Astrocyte (in vitro differentiated cells and primary cell): ENCODE data around the gene DCLK1. TPM values are rescaled to one million over a fixed set of nuclear protein-coding genes. Genes with fewer than 3 reads are reported as not detected.

Source experiments
- DNase-seq: peaks from one replicate; pipeline ENCODE4 v3.0.0-alpha.2; 2010; ENCODE audit warnings: low read depth
- FAIRE-seq: peaks from 2 replicates; lab custom pipeline; 2011; peaks lifted over from hg19 to GRCh38; lab: Jason Lieb, UNC
- H2AFZ ChIP-seq: 2 replicates; pipeline ENCODE4 v1.6.0; 2012; ENCODE audit warnings: low read depth, low read length, inconsistent platforms
- H3K27ac ChIP-seq: 2 replicates; pipeline ENCODE4 v1.5.1; 2011; ENCODE audit warnings: low read depth, low read length, inconsistent platforms
- H3K27me3 ChIP-seq: 2 replicates; pipeline ENCODE4 v1.6.0; 2011; ENCODE audit warnings: low read length, inconsistent platforms; ENCODE audit not compliant: insufficient read depth
- H3K36me3 ChIP-seq: 2 replicates; pipeline ENCODE4 v1.5.1; 2011; ENCODE audit warnings: low read length, inconsistent platforms; ENCODE audit not compliant: insufficient read depth
- H3K4me1 ChIP-seq: 2 replicates; pipeline ENCODE4 v1.5.1; 2011; ENCODE audit warnings: low read length, inconsistent platforms; ENCODE audit not compliant: insufficient read depth
- H3K4me2 ChIP-seq: 2 replicates; pipeline ENCODE4 v1.6.0; 2012; ENCODE audit warnings: low read length, inconsistent platforms
- H3K4me3 ChIP-seq: 2 replicates; pipeline ENCODE4 v1.5.1; 2011; ENCODE audit warnings: low read depth, mild to moderate bottlenecking, low read length, inconsistent platforms; ENCODE audit not compliant: insufficient read depth
- H3K79me2 ChIP-seq: 2 replicates; pipeline ENCODE4 v1.6.0; 2012; ENCODE audit warnings: mild to moderate bottlenecking, low read length, inconsistent platforms; ENCODE audit not compliant: insufficient read depth
- H3K9ac ChIP-seq: 2 replicates; pipeline ENCODE4 v1.6.0; 2012; ENCODE audit warnings: mild to moderate bottlenecking, low read length, inconsistent platforms
- H3K9me3 ChIP-seq: 2 replicates; pipeline ENCODE4 v1.5.1; 2012; ENCODE audit warnings: low read depth, mild to moderate bottlenecking, low read length, inconsistent platforms; ENCODE audit not compliant: insufficient read depth
- H4K20me1 ChIP-seq: 2 replicates; pipeline ENCODE4 v1.6.0; 2012; ENCODE audit warnings: low read length, inconsistent platforms; ENCODE audit not compliant: insufficient read depth
- H3K27ac Mint-ChIP-seq: one replicate; pipeline ENCODE4 v1.8.0; 2021; ENCODE audit warnings: mild to moderate bottlenecking, mixed read lengths; ENCODE audit not compliant: unreplicated experiment
- H3K27me3 Mint-ChIP-seq: one replicate; pipeline ENCODE4 v1.8.0; 2021; ENCODE audit warnings: low read depth, mixed read lengths; ENCODE audit not compliant: unreplicated experiment
- H3K36me3 Mint-ChIP-seq: one replicate; pipeline ENCODE4 v1.8.0; 2021; ENCODE audit warnings: low read depth, mixed read lengths; ENCODE audit not compliant: unreplicated experiment
- H3K4me1 Mint-ChIP-seq: one replicate; pipeline ENCODE4 v1.8.0; 2021; ENCODE audit warnings: low read depth, mixed read lengths; ENCODE audit not compliant: unreplicated experiment
- H3K4me3 Mint-ChIP-seq: one replicate; pipeline ENCODE4 v1.8.0; 2021; ENCODE audit warnings: mild to moderate bottlenecking, moderate library complexity, mixed read lengths; ENCODE audit not compliant: unreplicated experiment
- H3K9me3 Mint-ChIP-seq: one replicate; pipeline ENCODE4 v1.8.0; 2021; ENCODE audit warnings: mild to moderate bottlenecking, mixed read lengths; ENCODE audit not compliant: unreplicated experiment
- EZH2 ChIP-seq: IDR thresholded peaks from 2 replicates; pipeline ENCODE4 v1.6.1; 2012; ENCODE audit warnings: mild to moderate bottlenecking, low read length, inconsistent platforms; ENCODE audit not compliant: insufficient read depth
- total RNA-seq: library from RNA; stranded (reverse); gene quantifications from 2 replicates; pipeline ENCODE4 v1.2.1, GENCODE V29; 2021
- TF ChIP-seq, protein P1 (sequence below): IDR thresholded peaks from 2 replicates; pipeline ENCODE4 v1.5.1; 2011; ENCODE audit warnings: low read depth, mild to moderate bottlenecking, inconsistent platforms, low read length, moderate library complexity; ENCODE audit not compliant: insufficient read depth

DCLK1 gene
- total RNA-seq, 1 donor from 2014 or later = 4.9 TPM

DNA sequence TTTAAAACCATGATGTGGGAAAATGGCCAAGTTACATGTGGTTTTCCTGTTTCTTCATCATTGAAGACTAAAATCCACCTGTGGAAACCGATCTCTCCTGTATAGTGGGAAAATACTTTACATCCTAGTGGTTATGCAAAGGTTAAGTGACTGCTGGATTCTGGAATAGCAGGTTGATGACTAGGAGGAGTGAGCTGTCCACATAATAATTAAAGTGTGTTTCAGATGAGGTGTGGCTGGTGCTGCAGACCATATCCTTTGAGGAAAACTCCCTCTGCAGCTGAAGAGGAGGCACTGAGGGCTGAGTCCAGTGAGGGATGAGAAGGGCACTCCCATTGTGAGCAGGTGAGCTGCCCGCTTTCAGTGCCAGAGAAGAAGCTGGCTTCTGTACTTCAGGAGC, 43.2 kb downstream of the DCLK1 start:
- no peak for TF ChIP-seq EZH2
- TF ChIP-seq, protein P1, sequence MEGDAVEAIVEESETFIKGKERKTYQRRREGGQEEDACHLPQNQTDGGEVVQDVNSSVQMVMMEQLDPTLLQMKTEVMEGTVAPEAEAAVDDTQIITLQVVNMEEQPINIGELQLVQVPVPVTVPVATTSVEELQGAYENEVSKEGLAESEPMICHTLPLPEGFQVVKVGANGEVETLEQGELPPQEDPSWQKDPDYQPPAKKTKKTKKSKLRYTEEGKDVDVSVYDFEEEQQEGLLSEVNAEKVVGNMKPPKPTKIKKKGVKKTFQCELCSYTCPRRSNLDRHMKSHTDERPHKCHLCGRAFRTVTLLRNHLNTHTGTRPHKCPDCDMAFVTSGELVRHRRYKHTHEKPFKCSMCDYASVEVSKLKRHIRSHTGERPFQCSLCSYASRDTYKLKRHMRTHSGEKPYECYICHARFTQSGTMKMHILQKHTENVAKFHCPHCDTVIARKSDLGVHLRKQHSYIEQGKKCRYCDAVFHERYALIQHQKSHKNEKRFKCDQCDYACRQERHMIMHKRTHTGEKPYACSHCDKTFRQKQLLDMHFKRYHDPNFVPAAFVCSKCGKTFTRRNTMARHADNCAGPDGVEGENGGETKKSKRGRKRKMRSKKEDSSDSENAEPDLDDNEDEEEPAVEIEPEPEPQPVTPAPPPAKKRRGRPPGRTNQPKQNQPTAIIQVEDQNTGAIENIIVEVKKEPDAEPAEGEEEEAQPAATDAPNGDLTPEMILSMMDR = no peak
- Mint-ChIP-seq H3K27ac (no peak overlapping the region), H3K9me3 (peaks cover 2% of the 10 kb centered on the region), H3K27me3 (peaks cover 2% of the 10 kb centered on the region), H3K4me1 (peaks cover 6% of the 10 kb centered on the region), H3K4me3 (no peak overlapping the region), H3K36me3 (no peaks in the 10 kb centered on the region)
- Histone ChIP-seq H3K4me1 (peaks cover 4% of the 10 kb centered on the region), H3K9me3 (no peaks in the 10 kb centered on the region), H3K27me3 (peaks cover 2% of the 10 kb centered on the region), H3K27ac (no peak overlapping the region), H3K36me3 (no peaks in the 10 kb centered on the region), H2AFZ (no peak overlapping the region), H3K4me3 (no peak overlapping the region), H4K20me1 (no peaks in the 10 kb centered on the region), H3K9ac (no peak overlapping the region), H3K79me2 (no peaks in the 10 kb centered on the region), H3K4me2 (no peak overlapping the region)
- DNase-seq (no peak), FAIRE-seq (no peak)

DNA sequence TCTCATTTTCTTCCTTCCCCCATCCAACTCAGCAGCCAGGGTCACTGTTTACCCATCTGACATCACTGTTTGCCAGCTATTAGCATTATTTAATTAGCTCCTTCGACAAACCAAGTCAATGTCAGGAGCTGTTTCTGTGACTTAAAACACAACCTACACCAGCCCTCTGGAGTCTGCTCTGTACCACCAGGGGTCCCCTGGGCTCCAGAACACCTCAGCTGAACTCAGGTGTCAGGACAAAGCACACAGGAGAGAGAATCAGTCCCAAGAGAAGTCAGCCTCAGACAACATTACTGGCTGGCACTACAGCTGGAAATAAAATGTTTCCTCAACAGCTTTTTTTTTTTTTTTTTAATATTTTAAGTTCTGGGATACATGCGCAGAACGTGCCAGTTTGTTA, 45.1 kb downstream of the DCLK1 start:
- Histone ChIP-seq H3K27ac (no peak overlapping the region), H2AFZ (no peak overlapping the region), H3K4me3 (no peak overlapping the region), H3K27me3 (peaks cover 2% of the 10 kb centered on the region), H3K4me1 (peaks cover 4% of the 10 kb centered on the region), H3K4me2 (no peak overlapping the region), H3K79me2 (no peaks in the 10 kb centered on the region), H4K20me1 (no peaks in the 10 kb centered on the region), H3K9me3 (no peaks in the 10 kb centered on the region), H3K9ac (no peak overlapping the region), H3K36me3 (no peaks in the 10 kb centered on the region)
- TF ChIP-seq, protein P1 = no peak
- TF ChIP-seq EZH2 = no peak
- Mint-ChIP-seq H3K27me3 (peaks cover 2% of the 10 kb centered on the region), H3K36me3 (no peaks in the 10 kb centered on the region), H3K27ac (no peak overlapping the region), H3K9me3 (no peaks in the 10 kb centered on the region), H3K4me3 (no peak overlapping the region), H3K4me1 (peaks cover 11% of the 10 kb centered on the region)
- no peak for FAIRE-seq
- DNase-seq = no peak

GRCh38 chr13:36084131-36084530, 47.1 kb downstream of the DCLK1 start:
- H3K27me3 Mint-ChIP-seq = peaks cover 2% of the 10 kb centered on the region
- no peaks in the 10 kb centered on the region for H3K36me3 Mint-ChIP-seq
- Histone ChIP-seq H4K20me1 (no peaks in the 10 kb centered on the region), H3K79me2 (no peaks in the 10 kb centered on the region), H3K4me1 (no peaks in the 10 kb centered on the region), H3K27me3 (peaks cover 2% of the 10 kb centered on the region), H2AFZ (no peak overlapping the region), H3K9ac (no peak overlapping the region), H3K4me2 (no peak overlapping the region), H3K9me3 (no peaks in the 10 kb centered on the region), H3K36me3 (no peaks in the 10 kb centered on the region), H3K4me3 (no peak overlapping the region), H3K27ac (no peak overlapping the region)
- no peak overlapping the region for H3K27ac Mint-ChIP-seq
- DNase-seq (no peak), FAIRE-seq (no peak)
- no peak overlapping the region for H3K4me3 Mint-ChIP-seq
- no peaks in the 10 kb centered on the region for H3K9me3 Mint-ChIP-seq
- TF ChIP-seq EZH2 = no peak
- TF ChIP-seq, protein P1 = no peak
- peaks cover 7% of the 10 kb centered on the region for H3K4me1 Mint-ChIP-seq
